GM23338 (cell line): Measurements from ENCODE around the gene ETV6. TPM values are rescaled to one million over a fixed set of nuclear protein-coding genes. Genes with fewer than 3 reads are reported as not detected.

ENCODE experiments used
- ATAC-seq: fragments of 200-7000 bp; cut with Tn5 transposase; 3 replicates; pipeline ENCODE4 v1.9.1; 2020
- DNase-seq: peaks from one replicate; pipeline ENCODE4 v3.0.0-alpha.2; 2015; ENCODE audit warnings: low spot score
- H2AFZ ChIP-seq: fragments of 200-600 bp; sonication (generic); 2 replicates; pipeline ENCODE4 v1.8.0; 2016; ENCODE audit warnings: antibody characterized with exemption, mild to moderate bottlenecking, moderate library complexity
- H3F3A ChIP-seq: fragments of 200-600 bp; sonication (generic); replicated peaks from 2 replicates; pipeline ENCODE4 v1.8.0; 2017; ENCODE audit warnings: antibody characterized with exemption, mixed run types, low read depth
- H3K27ac ChIP-seq: fragments of 200-600 bp; sonication (generic); 2 replicates; pipeline ENCODE4 v1.6.1; 2016; ENCODE audit warnings: low read depth
- H3K27me3 ChIP-seq: fragments of 200-600 bp; sonication (generic); 2 replicates; pipeline ENCODE4 v1.8.0; 2016; ENCODE audit warnings: mild to moderate bottlenecking, mixed run types, moderate library complexity; ENCODE audit not compliant: insufficient read depth
- H3K36me3 ChIP-seq: fragments of 200-600 bp; sonication (generic); 2 replicates; pipeline ENCODE4 v1.8.0; 2016; ENCODE audit warnings: mild to moderate bottlenecking; ENCODE audit not compliant: insufficient read depth
- H3K4me1 ChIP-seq: fragments of 200-600 bp; sonication (generic); 2 replicates; pipeline ENCODE4 v1.8.0; 2016; ENCODE audit warnings: mild to moderate bottlenecking, moderate library complexity; ENCODE audit not compliant: insufficient read depth
- H3K4me2 ChIP-seq: fragments of 200-600 bp; sonication (generic); 2 replicates; pipeline ENCODE4 v1.7.1; 2017; ENCODE audit warnings: mixed run types
- H3K4me3 ChIP-seq: fragments of 200-600 bp; sonication (generic); 2 replicates; pipeline ENCODE4 v1.6.1; 2016; ENCODE audit warnings: mixed run types
- H3K79me2 ChIP-seq: fragments of 200-600 bp; sonication (generic); replicated peaks from 2 replicates; pipeline ENCODE4 v1.8.0; 2017; ENCODE audit warnings: mild to moderate bottlenecking; ENCODE audit not compliant: insufficient read depth
- H3K9me2 ChIP-seq: fragments of 200-600 bp; sonication (generic); 2 replicates; pipeline ENCODE4 v1.8.0; 2017; ENCODE audit not compliant: insufficient read depth
- H4K20me1 ChIP-seq: fragments of 200-600 bp; sonication (generic); replicated peaks from 2 replicates; pipeline ENCODE4 v1.8.0; 2017; ENCODE audit warnings: mild to moderate bottlenecking; ENCODE audit not compliant: insufficient read depth
- H3K27ac Mint-ChIP-seq: 2 replicates; pipeline ENCODE4 v1.8.0; 2020; ENCODE audit warnings: inconsistent platforms, mild to moderate bottlenecking, moderate library complexity, mixed read lengths
- H3K27me3 Mint-ChIP-seq: 3 replicates; pipeline ENCODE4 v1.8.0; 2022; ENCODE audit warnings: low read depth, mild to moderate bottlenecking, moderate library complexity, mixed read lengths, inconsistent platforms; ENCODE audit not compliant: insufficient read depth, poor library complexity
- H3K36me3 Mint-ChIP-seq: 3 replicates; pipeline ENCODE4 v1.8.0; 2021; ENCODE audit warnings: low read depth, mild to moderate bottlenecking, inconsistent platforms, moderate library complexity, mixed read lengths
- H3K4me1 Mint-ChIP-seq: 3 replicates; pipeline ENCODE4 v1.8.0; 2020; ENCODE audit warnings: mild to moderate bottlenecking, inconsistent platforms, mixed read lengths
- H3K4me3 Mint-ChIP-seq: 3 replicates; pipeline ENCODE4 v1.8.0; 2021; ENCODE audit warnings: moderate library complexity, mild to moderate bottlenecking, inconsistent platforms, mixed read lengths
- H3K9me3 Mint-ChIP-seq: 3 replicates; pipeline ENCODE4 v1.8.0; 2020; ENCODE audit warnings: moderate library complexity, mild to moderate bottlenecking, inconsistent platforms, mixed read lengths
- CREB1 ChIP-seq: fragments of 250-450 bp; sonication (Bioruptor Pico); IDR thresholded peaks from 2 replicates; pipeline ENCODE4 v1.5.0; 2020; ENCODE audit warnings: low read depth, mild to moderate bottlenecking, moderate library complexity
- CTCF ChIP-seq, 2 experiments: fragments of 200-600 bp in 1 of 2; sonication (generic) in 1 of 2; conservative IDR thresholded peaks; 2 replicates each; pipeline versions ENCODE4 v1.5.1 to v1.6.1; 2016 to 2017; ENCODE audit warnings: antibody characterized with exemption in 2 of 2, low read depth in 2 of 2, mild to moderate bottlenecking in 2 of 2, moderate library complexity in 1 of 2
- ETS1 ChIP-seq: IDR thresholded peaks from 2 replicates; pipeline ENCODE4 v1.6.1; 2016; ENCODE audit warnings: antibody characterized with exemption
- EZH2 ChIP-seq: fragments of 200-600 bp; sonication (generic); IDR thresholded peaks from one replicate; pipeline ENCODE4 v1.8.0; 2017; ENCODE audit warnings: antibody characterized with exemption, mild to moderate bottlenecking, low read depth; ENCODE audit not compliant: unreplicated experiment
- POLR2AphosphoS5 ChIP-seq: IDR thresholded peaks from 2 replicates; pipeline ENCODE4 v1.6.1; 2016; ENCODE audit warnings: antibody characterized with exemption, low read depth
- REST ChIP-seq: IDR thresholded peaks from one replicate; pipeline ENCODE4 v1.6.1; 2018; ENCODE audit warnings: antibody characterized with exemption; ENCODE audit not compliant: unreplicated experiment
- ZNF114 ChIP-seq: fragments of 250-450 bp; sonication (Bioruptor Pico); IDR thresholded peaks from 2 replicates; pipeline ENCODE4 v1.5.0; 2020; ENCODE audit warnings: mild to moderate bottlenecking, moderate library complexity
- ZNF331 ChIP-seq: fragments of 250-450 bp; sonication (Bioruptor Pico); IDR thresholded peaks from 2 replicates; pipeline ENCODE4 v1.5.0; 2020; ENCODE audit warnings: low read depth, mild to moderate bottlenecking, moderate library complexity
- ZNF462 ChIP-seq: fragments of 250-450 bp; sonication (Bioruptor Pico); IDR thresholded peaks from 2 replicates; pipeline ENCODE4 v1.5.0; 2020; ENCODE audit warnings: mild to moderate bottlenecking, moderate library complexity
- polyA plus RNA-seq: library from polyadenylated mRNA; unstranded; fragments of >200 nt; fragmentation: Nextera tagmentation; extraction: Ambion mirVana; gene quantifications from 2 replicates; pipeline ENCODE4 v1.2.1, GENCODE V29; 2016
- total RNA-seq: library from RNA; depleted of rRNA; stranded (reverse); fragments of >200 nt; shearing (Covaris generic); gene quantifications from 2 replicates; pipeline ENCODE4 v1.2.3, GENCODE V29; 2014

Gene ETV6
- total and polyA plus RNA-seq, 2 experiments from 2014 or later, result 7.5 to 15.1 TPM

GRCh38 chr12:11830307-11830801 is 180.9 kb downstream of the ETV6 start:
- Mint-ChIP-seq H3K4me1 (peaks cover 9% of the 10 kb centered on the region), H3K9me3 (no peaks in the 10 kb centered on the region), H3K27me3 (peaks cover 13% of the 10 kb centered on the region), H3K4me3 (no peak overlapping the region), H3K27ac (no peak overlapping the region), H3K36me3 (no peaks in the 10 kb centered on the region)
- ATAC-seq, result no peak
- Histone ChIP-seq H3K36me3 (no peaks in the 10 kb centered on the region), H4K20me1 (no peaks in the 10 kb centered on the region), H3K4me3 (no peak overlapping the region), H3K79me2 (no peaks in the 10 kb centered on the region), H3K4me2 (no peak overlapping the region), H3K9me2 (no peaks in the 10 kb centered on the region), H3K27ac (no peak overlapping the region), H3K4me1 (peaks cover 37% of the 10 kb centered on the region), H2AFZ (no peak overlapping the region), H3K27me3 (no peaks in the 10 kb centered on the region), H3F3A (no peaks in the 10 kb centered on the region)
- no peak for DNase-seq
- TF ChIP-seq ZNF114 (CRISPR knock-in tag), result no peak
- TF ChIP-seq ETS1, result no peak
- TF ChIP-seq POLR2AphosphoS5, result no peak
- TF ChIP-seq ZNF462 (CRISPR knock-in tag), result no peak
- TF ChIP-seq CREB1 (CRISPR knock-in tag), result no peak
- TF ChIP-seq ZNF331 (CRISPR knock-in tag), result no peak
- no peak for TF ChIP-seq REST
- TF ChIP-seq EZH2, result no peak
- no peak for TF ChIP-seq CTCF (conservative IDR thresholded peaks at IDR 0.05; ENCODE audit: low read depth in 2 of 2)
